Femur (tissue), 1 donor: ENCODE data around the gene IL1A.
A peak's percentile ranks its signal among the peaks of the same experiment; 100 is the strongest.

Experiments used
- DNase-seq: peaks from one replicate; pipeline ENCODE4 v3.0.0-alpha.2; 2017

IL1A gene

GRCh38 chr2:112817082-112817689 is 32.9 kb upstream of the IL1A start:
- no peak for DNase-seq

GRCh38 chr2:112814278-112814677 is 30.0 kb upstream of the IL1A start:
- no peak for DNase-seq

- no peak for DNase-seq
Observed at GRCh38 chr2:112813280-112813966, 29.1 kb upstream of the IL1A start.

- no peak for DNase-seq
Observed at GRCh38 chr2:112812318-112813267, 28.3 kb upstream of the IL1A start.

- DNase-seq, result peak; percentile 33
Observed at GRCh38 chr2:112811841-112812306, 27.6 kb upstream of the IL1A start.

GRCh38 chr2:112811276-112811831 is 27.1 kb upstream of the IL1A start:
- no peak for DNase-seq

- DNase-seq, result no peak
Observed at GRCh38 chr2:112809112-112809511, 24.8 kb upstream of the IL1A start.

GRCh38 chr2:112807233-112807807 is 23.0 kb upstream of the IL1A start:
- DNase-seq, result no peak

GRCh38 chr2:112805542-112805941 is 21.2 kb upstream of the IL1A start:
- DNase-seq, result no peak

GRCh38 chr2:112803691-112804521 is 19.6 kb upstream of the IL1A start:
- no peak for DNase-seq

GRCh38 chr2:112800881-112801583 is 16.7 kb upstream of the IL1A start:
- DNase-seq, result no peak

GRCh38 chr2:112798979-112799975 is 15.0 kb upstream of the IL1A start:
- DNase-seq, result no peak

GRCh38 chr2:112796486-112796885 is 12.2 kb upstream of the IL1A start:
- DNase-seq, result no peak

- no peak for DNase-seq
Observed at GRCh38 chr2:112795774-112796173, 11.5 kb upstream of the IL1A start.

- DNase-seq, result no peak
Observed at GRCh38 chr2:112794841-112795240, 10.5 kb upstream of the IL1A start.

- peak; percentile 52 for DNase-seq
Observed at GRCh38 chr2:112794131-112794733, 9.9 kb upstream of the IL1A start.

- no peak for DNase-seq
Observed at GRCh38 chr2:112793449-112793978, 9.2 kb upstream of the IL1A start.

- DNase-seq, result no peak
Observed at GRCh38 chr2:112792419-112792818, 8.1 kb upstream of the IL1A start.

GRCh38 chr2:112791693-112792230 is 7.5 kb upstream of the IL1A start:
- no peak for DNase-seq
